ENCODE measurements around the gene CMTM4.

Gene CMTM4

GRCh38 chr16:66650707-66651473, 45.7 kb downstream of the CMTM4 start:
- peak overlapping the region; percentile 57 for H3K9ac ChIP-seq (ENCODE audit: low read depth, low read length, poor library complexity, severe bottlenecking)
- TF ChIP-seq CTCF (conservative IDR thresholded peaks at IDR 0.05; ENCODE audit: low read length) (peak; percentile 90), EZH2phosphoT487 (IDR thresholded peaks at IDR 0.05; ENCODE audit: borderline replicate concordance) (no peak)
- H3K4me3 ChIP-seq (ENCODE audit: low read length, poor library complexity, severe bottlenecking), result peak overlapping the region; percentile 72
- no peaks in the 10 kb centered on the region for H3K9me3 ChIP-seq (ENCODE audit: insufficient read depth, low read depth, low read length)
- no peaks in the 10 kb centered on the region for H3K27me3 ChIP-seq (ENCODE audit: insufficient read depth, low read length, poor library complexity, severe bottlenecking)
- H3F3A ChIP-seq (ENCODE audit: low read depth), result no peaks in the 10 kb centered on the region
- peak overlapping the region; percentile 98 for H2AFZ ChIP-seq (ENCODE audit: low read length)
- peaks cover 10% of the 10 kb centered on the region for H3K4me1 ChIP-seq (ENCODE audit: insufficient read depth, low read length, poor library complexity, severe bottlenecking)
- no peaks in the 10 kb centered on the region for H3K9me2 ChIP-seq (replicated peaks; ENCODE audit: low read depth, low read length)
- H4K20me1 ChIP-seq (ENCODE audit: insufficient read depth, low read length, poor library complexity, severe bottlenecking), result no peaks in the 10 kb centered on the region
- peak overlapping the region; percentile 86 for H3K4me2 ChIP-seq (ENCODE audit: low read depth, low read length, poor library complexity, severe bottlenecking)
- H3K79me2 ChIP-seq (ENCODE audit: insufficient read depth, low read length), result no peaks in the 10 kb centered on the region
- no peaks in the 10 kb centered on the region for H3K36me3 ChIP-seq (ENCODE audit: insufficient read depth, low read length)

- no peak for TF ChIP-seq EZH2phosphoT487 (IDR thresholded peaks at IDR 0.05; ENCODE audit: borderline replicate concordance)
- TF ChIP-seq CTCF (conservative IDR thresholded peaks at IDR 0.05; ENCODE audit: low read length), result no peak
- H3K27me3 ChIP-seq (ENCODE audit: insufficient read depth, low read length, poor library complexity, severe bottlenecking), result no peaks in the 10 kb centered on the region
- peaks cover 10% of the 10 kb centered on the region for H3K4me1 ChIP-seq (ENCODE audit: insufficient read depth, low read length, poor library complexity, severe bottlenecking)
- no peaks in the 10 kb centered on the region for H3K36me3 ChIP-seq (ENCODE audit: insufficient read depth, low read length)
- H3K9ac ChIP-seq (ENCODE audit: low read depth, low read length, poor library complexity, severe bottlenecking), result no peak overlapping the region
- H3K4me2 ChIP-seq (ENCODE audit: low read depth, low read length, poor library complexity, severe bottlenecking), result no peak overlapping the region
- no peak overlapping the region; the same call in 1 of the 2 replicates for H2AFZ ChIP-seq (ENCODE audit: low read length)
- H4K20me1 ChIP-seq (ENCODE audit: insufficient read depth, low read length, poor library complexity, severe bottlenecking), result no peaks in the 10 kb centered on the region
- H3K4me3 ChIP-seq (ENCODE audit: low read length, poor library complexity, severe bottlenecking), result no peak overlapping the region
- H3K9me3 ChIP-seq (ENCODE audit: insufficient read depth, low read depth, low read length), result no peaks in the 10 kb centered on the region
- no peaks in the 10 kb centered on the region for H3F3A ChIP-seq (ENCODE audit: low read depth)
- no peaks in the 10 kb centered on the region for H3K9me2 ChIP-seq (replicated peaks; ENCODE audit: low read depth, low read length)
- no peaks in the 10 kb centered on the region for H3K79me2 ChIP-seq (ENCODE audit: insufficient read depth, low read length)
Measured at GRCh38 chr16:66649636-66650205, 46.8 kb downstream of the CMTM4 start.

- Histone ChIP-seq H3K4me2 (ENCODE audit: low read depth, low read length, poor library complexity, severe bottlenecking) (no peak overlapping the region), H3K9me2 (replicated peaks; ENCODE audit: low read depth, low read length) (no peaks in the 10 kb centered on the region), H3K4me3 (ENCODE audit: low read length, poor library complexity, severe bottlenecking) (no peak overlapping the region), H3K4me1 (ENCODE audit: insufficient read depth, low read length, poor library complexity, severe bottlenecking) (peaks cover 10% of the 10 kb centered on the region), H3K9ac (ENCODE audit: low read depth, low read length, poor library complexity, severe bottlenecking) (no peak overlapping the region), H4K20me1 (ENCODE audit: insufficient read depth, low read length, poor library complexity, severe bottlenecking) (no peaks in the 10 kb centered on the region), H3F3A (ENCODE audit: low read depth) (no peaks in the 10 kb centered on the region), H3K9me3 (ENCODE audit: insufficient read depth, low read depth, low read length) (no peaks in the 10 kb centered on the region), H3K79me2 (ENCODE audit: insufficient read depth, low read length) (no peaks in the 10 kb centered on the region), H3K36me3 (ENCODE audit: insufficient read depth, low read length) (no peaks in the 10 kb centered on the region), H3K27me3 (ENCODE audit: insufficient read depth, low read length, poor library complexity, severe bottlenecking) (no peaks in the 10 kb centered on the region), H2AFZ (ENCODE audit: low read length) (no peak overlapping the region)
- no peak for TF ChIP-seq EZH2phosphoT487 (IDR thresholded peaks at IDR 0.05; ENCODE audit: borderline replicate concordance)
- no peak for TF ChIP-seq CTCF (conservative IDR thresholded peaks at IDR 0.05; ENCODE audit: low read length)
Measured at GRCh38 chr16:66649167-66649566, 47.4 kb downstream of the CMTM4 start.
